Smooth muscle cell of the brain vasculature (primary cell): ENCODE results near the gene CACNG4.

Experiments
- DNase-seq: peaks from one replicate; pipeline ENCODE4 v3.0.0-alpha.2; 2012; ENCODE audit warnings: low read depth, low spot score

CACNG4 gene

GRCh38 chr17:66963909-66964771 is at the start of gene CACNG4:
CACNG4 (plus strand) TSS chr17:66964707; CDS start chr17:66964912, 205 bp downstream.
- DNase-seq: no peak

DNA sequence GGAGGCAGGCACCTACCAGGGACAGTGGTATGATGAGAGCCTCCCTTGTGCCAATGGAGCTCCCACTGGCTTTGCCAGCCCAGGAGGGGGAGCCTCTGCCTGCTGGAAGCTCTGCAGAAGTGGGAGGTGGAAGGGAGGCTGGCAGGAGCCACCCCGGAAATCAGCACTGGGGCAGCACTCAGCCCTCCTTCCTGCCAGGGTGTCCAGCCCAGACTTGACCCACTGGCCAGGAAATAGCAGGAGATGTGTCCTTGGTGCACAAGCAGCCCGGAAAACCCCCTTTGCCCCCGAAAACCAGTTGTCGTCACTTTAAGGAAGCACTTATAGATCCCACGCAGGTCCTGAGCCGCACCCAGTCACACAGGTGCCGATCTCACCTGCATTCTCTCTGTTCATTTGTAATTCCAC is 49.3 kb upstream of the CACNG4 start:
- DNase-seq: no peak

DNA sequence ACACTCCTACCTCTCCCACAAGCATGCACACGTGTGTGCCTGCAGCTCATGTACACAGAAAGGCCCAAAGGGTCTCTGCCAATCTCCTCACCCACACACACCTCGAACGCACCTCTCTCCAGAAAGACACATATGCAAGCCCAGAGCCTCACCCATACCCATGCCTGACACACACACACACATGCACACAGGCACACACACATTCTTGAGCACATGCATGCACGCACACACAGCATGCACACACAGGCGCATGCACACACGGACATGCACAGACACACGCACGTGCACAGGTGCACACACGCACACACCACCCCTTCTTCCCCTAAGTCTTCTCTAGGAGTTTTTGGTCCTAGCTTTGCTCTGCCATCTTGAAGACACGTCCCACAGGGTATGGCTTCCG is 48.7 kb upstream of the CACNG4 start:
- no peak for DNase-seq

DNA sequence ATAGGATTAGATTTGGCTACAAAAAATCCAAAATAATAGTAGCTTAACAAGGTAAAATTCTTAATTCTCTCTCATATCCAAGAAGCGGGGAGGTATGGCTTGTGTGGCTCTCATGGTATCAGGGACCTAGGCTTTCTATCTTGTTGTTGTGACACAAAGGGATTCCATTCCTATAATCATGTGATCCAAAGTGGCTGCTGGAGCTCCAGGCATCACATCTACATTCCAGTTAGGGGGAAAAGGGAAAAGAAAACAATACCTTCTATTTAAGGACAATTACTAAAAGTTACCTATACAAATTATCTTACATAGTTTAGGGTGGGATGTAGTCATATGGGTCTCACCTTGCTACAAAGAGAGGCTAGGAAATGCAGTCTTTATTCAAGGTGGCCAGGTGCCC is 47.6 kb upstream of the CACNG4 start:
- no peak for DNase-seq

GRCh38 chr17:66918896-66919295 is 45.6 kb upstream of the CACNG4 start:
- DNase-seq: no peak

DNA sequence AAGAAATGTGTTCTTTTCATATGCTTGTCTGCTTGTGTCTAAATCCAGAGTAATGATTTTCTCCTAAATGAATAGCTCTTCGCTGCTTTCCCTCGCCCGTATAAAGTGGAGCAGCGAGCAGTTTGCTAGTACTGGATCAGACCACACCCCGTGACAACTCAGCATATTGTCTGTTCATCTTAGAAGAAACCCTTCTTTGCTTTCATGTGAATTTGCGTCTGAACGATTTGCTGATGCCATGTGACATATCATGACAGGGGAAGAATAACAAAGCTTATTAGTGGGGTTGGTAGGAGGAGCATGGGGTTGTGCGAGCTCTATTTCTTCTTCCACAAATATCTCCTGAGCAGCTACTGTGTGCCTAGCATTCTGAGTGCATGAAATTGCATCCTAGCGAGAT is 44.1 kb upstream of the CACNG4 start:
- DNase-seq: no peak

GRCh38 chr17:66920950-66921349 is 43.6 kb upstream of the CACNG4 start:
- no peak for DNase-seq

DNA sequence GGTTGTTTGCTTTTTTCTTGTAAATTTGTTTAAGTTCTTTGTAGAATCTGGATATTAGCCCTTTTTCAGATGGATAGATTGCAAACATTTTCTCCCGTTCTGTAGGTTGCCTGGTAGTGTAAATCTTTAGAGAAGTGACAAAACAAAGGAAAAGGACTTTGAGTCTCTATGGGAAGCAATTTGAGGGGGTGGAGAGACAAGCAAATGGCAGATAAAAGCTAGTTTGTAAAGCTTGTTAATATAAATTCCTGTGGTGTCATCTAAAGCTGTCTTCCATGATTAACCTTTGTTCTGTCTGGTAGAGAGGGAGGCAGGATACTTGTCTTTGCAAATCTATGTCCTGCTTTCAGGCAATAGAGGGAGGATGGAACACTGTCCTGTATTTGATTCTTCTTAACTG is 40.6 kb upstream of the CACNG4 start:
- DNase-seq: no peak

GRCh38 chr17:66925811-66926500 is 38.6 kb upstream of the CACNG4 start:
- no peak for DNase-seq

- no peak for DNase-seq
Observed at GRCh38 chr17:66928949-66929348, 35.6 kb upstream of the CACNG4 start.

- no peak for DNase-seq
Observed at GRCh38 chr17:66929591-66929990, 34.9 kb upstream of the CACNG4 start.

DNA sequence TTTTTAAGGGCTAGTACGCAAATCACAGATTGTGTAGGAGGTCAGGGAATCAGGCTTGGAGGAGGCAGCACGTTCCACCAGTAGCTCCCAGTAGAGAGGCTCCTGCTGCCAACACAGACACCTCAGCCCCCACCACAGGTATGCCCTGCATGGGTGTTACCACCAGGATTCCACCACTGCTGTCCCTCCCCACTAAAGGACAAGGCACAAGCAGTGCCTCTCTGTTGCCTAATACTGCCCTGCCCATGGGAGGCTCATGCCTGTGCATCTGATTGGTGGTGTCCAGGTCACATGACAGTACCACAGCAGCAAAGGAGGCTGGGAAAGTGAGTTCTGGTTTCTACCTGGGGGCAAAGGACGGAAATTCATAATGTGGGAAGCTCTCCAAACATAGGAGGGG is 33.6 kb upstream of the CACNG4 start:
- no peak for DNase-seq

GRCh38 chr17:66932311-66932710 is 32.2 kb upstream of the CACNG4 start:
- no peak for DNase-seq

GRCh38 chr17:66934040-66934439 is 30.5 kb upstream of the CACNG4 start:
- DNase-seq: no peak

- DNase-seq: no peak
Observed at GRCh38 chr17:66935717-66936116, 28.8 kb upstream of the CACNG4 start.

DNA sequence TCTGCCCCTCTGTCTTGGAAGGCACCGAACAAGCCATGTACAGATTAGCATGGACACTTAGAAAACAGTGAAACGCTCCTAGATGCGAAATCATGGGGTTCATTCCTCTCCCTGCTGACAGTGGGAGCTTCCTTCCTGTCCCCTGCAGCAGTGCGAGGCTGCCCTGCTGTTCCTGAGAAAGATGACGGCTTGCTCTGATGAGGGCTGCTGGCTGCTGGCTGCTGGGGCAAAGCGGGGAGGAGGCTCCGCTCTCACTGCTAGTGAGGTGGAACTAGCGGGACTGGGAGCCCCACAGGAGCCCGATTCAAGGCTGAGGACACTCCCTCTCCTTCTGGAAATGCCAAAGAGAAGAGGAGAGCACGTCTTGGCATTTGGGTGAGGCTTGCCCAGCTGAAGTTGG is 25.9 kb upstream of the CACNG4 start:
- no peak for DNase-seq

GRCh38 chr17:66939461-66940114 is 24.9 kb upstream of the CACNG4 start:
- DNase-seq: no peak

DNA sequence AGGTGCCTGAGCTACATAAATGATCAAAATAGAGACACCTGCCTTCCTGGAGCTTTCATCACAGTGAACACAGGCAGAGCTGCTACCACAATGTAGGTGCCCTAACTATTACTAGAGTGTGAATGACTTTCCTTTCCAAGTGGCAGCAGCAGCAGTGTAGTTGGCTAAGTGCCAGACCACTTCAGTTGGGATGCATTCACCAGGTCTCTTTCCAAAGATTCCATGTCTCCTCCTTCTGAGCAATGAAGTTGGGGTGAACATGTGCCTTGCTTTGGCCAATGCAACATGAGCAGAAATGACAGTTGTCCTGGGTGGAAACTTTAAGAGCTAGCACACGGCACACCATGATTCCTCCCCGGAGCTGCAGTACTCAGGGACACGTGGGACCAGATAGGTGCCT is 23.3 kb upstream of the CACNG4 start:
- DNase-seq: no peak

- no peak for DNase-seq
Observed at GRCh38 chr17:66941773-66942450, 22.6 kb upstream of the CACNG4 start.

DNA sequence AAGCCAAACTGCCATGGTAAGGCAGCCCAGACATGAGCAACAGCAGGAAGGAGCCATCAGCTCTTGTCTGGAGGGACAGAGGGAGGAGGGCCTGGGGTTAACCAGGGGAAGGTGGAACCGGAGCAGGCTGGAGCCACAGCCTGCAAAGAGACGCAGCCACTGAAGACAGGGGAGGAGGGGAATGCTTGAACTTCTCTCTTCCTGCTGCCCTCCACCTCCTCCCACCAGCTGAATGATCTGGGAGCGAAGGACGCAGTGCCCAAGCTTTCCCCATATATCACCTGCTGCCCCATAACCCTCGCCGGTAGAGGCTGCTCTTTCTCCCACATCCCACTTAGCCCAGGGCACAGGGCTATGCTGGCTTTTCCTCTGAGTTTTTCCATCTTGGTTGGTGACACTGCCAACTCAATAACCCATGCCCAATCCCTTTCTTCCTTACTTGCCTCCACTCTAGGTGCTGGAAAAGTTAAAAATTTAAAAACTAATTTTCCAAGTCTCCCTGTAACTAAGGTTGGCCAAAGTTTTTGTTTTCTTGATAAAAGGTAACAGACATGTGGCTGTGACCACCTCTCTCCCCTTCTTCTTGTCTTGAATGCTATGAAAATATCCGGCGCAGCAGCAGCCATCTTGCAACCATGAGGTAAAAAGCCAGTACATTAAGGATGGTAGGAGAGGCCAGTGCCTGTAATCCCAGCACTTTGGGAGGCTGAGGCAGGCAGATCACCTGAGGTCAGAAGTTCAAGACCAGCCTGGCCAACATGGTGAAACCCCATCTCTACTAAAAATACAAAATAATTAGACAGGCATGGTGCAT is 21.8 kb upstream of the CACNG4 start:
- no peak for DNase-seq

GRCh38 chr17:66943484-66943883 is 21.0 kb upstream of the CACNG4 start:
- DNase-seq: no peak
